Right lobe of liver (tissue), 6 donors: ENCODE results near the gene NHLRC4. TPM values are rescaled to one million over a fixed set of nuclear protein-coding genes. Genes with fewer than 3 reads are reported as not detected.

Source experiments
- ATAC-seq, 4 donors: fragments of 200-7000 bp; cut with Tn5 transposase; one replicate each; pipeline ENCODE4 v1.9.1; 2020; ENCODE audit warnings: mild to moderate bottlenecking in 4 of 4, moderate library complexity in 4 of 4
- DNase-seq, 3 donors: peaks; one replicate each; pipeline ENCODE4 v3.0.0-alpha.2; 2020
- H3K27ac ChIP-seq, 3 donors: fragments of 200-600 bp; one replicate each; pipeline ENCODE4 v1.8.0; 2022
- H3K27me3 ChIP-seq, 2 donors: fragments of 200-600 bp; one replicate each; pipeline ENCODE4 v1.8.0; 2022
- H3K36me3 ChIP-seq, 4 donors: fragments of 200-600 bp; sonication (generic) in 1 of 4; one replicate each; pipeline versions ENCODE4 v1.5.1 to v1.8.0; 2017 to 2022; ENCODE audit warnings: control low read depth in 1 of 4
- H3K4me1 ChIP-seq, 4 donors: fragments of 200-600 bp; sonication (generic) in 1 of 4; one replicate each; pipeline versions ENCODE4 v1.5.1 to v1.8.0; 2017 to 2022; ENCODE audit warnings: control low read depth in 1 of 4
- H3K4me3 ChIP-seq, 3 donors: fragments of 200-600 bp; one replicate each; pipeline ENCODE4 v1.8.0; 2022
- H3K9me3 ChIP-seq, 4 donors: fragments of 200-600 bp; sonication (generic) in 1 of 4; one replicate each; pipeline versions ENCODE4 v1.5.1 to v1.8.0; 2017 to 2022; ENCODE audit warnings: control low read depth in 1 of 4
- POLR2A ChIP-seq: fragments of 450-650 bp; IDR thresholded peaks from one replicate; pipeline ENCODE4 v1.6.1; 2017; ENCODE audit warnings: antibody characterized with exemption, mild to moderate bottlenecking
- WGBS: methylation state at CpG from one replicate; pipeline ENCODE4 v1.1.6; 2018; ENCODE audit warnings: low coverage, low lambda C conversion rate; ENCODE audit not compliant: insufficient coverage; ENCODE audit errors: missing lambda C conversion rate; 5-methylcytosine and 5-hydroxymethylcytosine counted together
- intact Hi-C, 2 donors: fragments of 100-400 bp; cut with DNase I; formaldehyde crosslinking; loops; one replicate each; pipeline versions ENCODE4 v1.11.2 to v1.14.1; 2022
- total RNA-seq, 6 experiments: library from RNA; depleted of rRNA in 2 of 6; stranded (reverse); fragments of >200 nt in 2 of 6; fragmentation: NEBNext Ultra II Directional in 3 of 6; extraction: Animal tissue kit (Norgen Biotek cat#: 25700) in 3 of 6; gene quantifications; one replicate each; pipeline versions ENCODE4 v1.1.0 to v1.2.4, GENCODE V29; 2016 to 2023
- TF ChIP-seq, protein P1 (sequence below), 4 donors: fragments of 200-600 bp in 3 of 4; fragments of 450-650 bp in 1 of 4; IDR thresholded peaks; one replicate each; pipeline versions ENCODE4 v1.5.1 to v1.8.0; 2016 to 2022; ENCODE audit warnings: antibody characterized with exemption in 4 of 4, mild to moderate bottlenecking in 2 of 4
- donor health status: DM: no; HTN: yes; CAD: no.
- donor health status: DM: no; HTN: no; CAD: no.
- donor health status: DM: no; HTN: no; CAD: no.
- donor health status: DM: no; HTN: yes; CAD: no.
- donor health status: DM: no; HTN: yes; CAD: no.

The NHLRC4 gene
- total RNA-seq, 6 experiments from 2014 or later, result 0.12 to 0.33 (median 0.28) TPM; not detected in 1

DNA sequence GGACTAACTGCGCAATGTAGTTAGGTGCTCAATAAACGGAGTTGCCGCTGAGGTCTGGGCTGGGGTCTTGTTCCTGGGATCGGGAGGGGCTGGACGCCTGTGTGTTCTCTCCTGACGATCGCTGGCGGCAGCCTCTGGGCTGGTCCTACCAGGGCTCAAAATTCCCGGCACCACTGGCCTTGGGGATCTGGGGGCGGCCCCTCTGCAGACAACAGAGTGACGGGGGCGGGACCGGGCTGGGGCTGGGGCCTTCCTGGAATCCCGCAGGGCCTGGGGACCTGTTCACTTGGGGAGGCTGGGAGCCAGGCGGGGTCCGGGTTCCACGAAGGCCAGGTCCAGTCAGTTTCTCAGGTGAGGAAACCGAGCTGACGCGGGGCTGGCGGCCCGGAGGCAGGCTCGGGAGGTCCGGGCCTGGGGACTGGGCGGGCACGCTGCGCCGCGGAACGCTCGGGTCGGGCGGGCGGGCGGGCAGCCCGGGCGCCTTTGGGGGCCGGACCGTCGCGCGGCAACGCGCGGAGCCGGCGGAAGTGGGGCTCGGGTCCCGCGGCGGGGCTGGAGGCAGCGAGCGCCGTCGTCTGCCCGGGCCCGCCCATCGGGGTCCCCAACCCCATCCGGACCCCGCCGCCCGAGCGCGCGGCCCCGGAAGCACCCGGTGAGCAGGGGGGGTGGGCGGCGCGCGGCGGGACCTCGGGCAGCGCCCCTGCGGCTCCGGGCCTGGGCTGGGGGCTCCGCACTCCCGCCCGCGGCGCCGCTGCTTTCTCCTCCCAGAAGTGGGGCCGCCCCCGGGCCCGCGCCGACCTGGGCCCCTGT lies 2.8 kb downstream of the NHLRC4 start, which contains the start of gene PIGQ:
Gene PIGQ, plus strand, starts transcription at position 524 of the 810 bp plus-strand sequence. CDS start 4,107 bp downstream, outside the sequence.
- TF ChIP-seq, protein P1, sequence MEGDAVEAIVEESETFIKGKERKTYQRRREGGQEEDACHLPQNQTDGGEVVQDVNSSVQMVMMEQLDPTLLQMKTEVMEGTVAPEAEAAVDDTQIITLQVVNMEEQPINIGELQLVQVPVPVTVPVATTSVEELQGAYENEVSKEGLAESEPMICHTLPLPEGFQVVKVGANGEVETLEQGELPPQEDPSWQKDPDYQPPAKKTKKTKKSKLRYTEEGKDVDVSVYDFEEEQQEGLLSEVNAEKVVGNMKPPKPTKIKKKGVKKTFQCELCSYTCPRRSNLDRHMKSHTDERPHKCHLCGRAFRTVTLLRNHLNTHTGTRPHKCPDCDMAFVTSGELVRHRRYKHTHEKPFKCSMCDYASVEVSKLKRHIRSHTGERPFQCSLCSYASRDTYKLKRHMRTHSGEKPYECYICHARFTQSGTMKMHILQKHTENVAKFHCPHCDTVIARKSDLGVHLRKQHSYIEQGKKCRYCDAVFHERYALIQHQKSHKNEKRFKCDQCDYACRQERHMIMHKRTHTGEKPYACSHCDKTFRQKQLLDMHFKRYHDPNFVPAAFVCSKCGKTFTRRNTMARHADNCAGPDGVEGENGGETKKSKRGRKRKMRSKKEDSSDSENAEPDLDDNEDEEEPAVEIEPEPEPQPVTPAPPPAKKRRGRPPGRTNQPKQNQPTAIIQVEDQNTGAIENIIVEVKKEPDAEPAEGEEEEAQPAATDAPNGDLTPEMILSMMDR (IDR thresholded peaks at IDR 0.05), result no peak
- TF ChIP-seq POLR2A, result no peak
- no peaks in the 10 kb centered on the region for H3K27me3 ChIP-seq
- ATAC-seq, result peak; percentile 45 to 71 (median 65)
- no peaks in the 10 kb centered on the region for H3K9me3 ChIP-seq
- no peaks in the 10 kb centered on the region for H3K36me3 ChIP-seq
- DNase-seq, result peak; percentile 64 to 73 (median 70)
- WGBS, result 12% methylated on average over 5 of the region's 87 CpGs
- peaks cover 0 to 8% (median 0%) of the 10 kb centered on the region in 4 donors for H3K4me1 ChIP-seq
- peak within 1 kb of the TSS; percentile 69 to 93 (median 82) for H3K4me3 ChIP-seq
- intact Hi-C loops, result no loop called here
- peak within 1 kb of the TSS; percentile 44 to 68 (median 51) for H3K27ac ChIP-seq

DNA sequence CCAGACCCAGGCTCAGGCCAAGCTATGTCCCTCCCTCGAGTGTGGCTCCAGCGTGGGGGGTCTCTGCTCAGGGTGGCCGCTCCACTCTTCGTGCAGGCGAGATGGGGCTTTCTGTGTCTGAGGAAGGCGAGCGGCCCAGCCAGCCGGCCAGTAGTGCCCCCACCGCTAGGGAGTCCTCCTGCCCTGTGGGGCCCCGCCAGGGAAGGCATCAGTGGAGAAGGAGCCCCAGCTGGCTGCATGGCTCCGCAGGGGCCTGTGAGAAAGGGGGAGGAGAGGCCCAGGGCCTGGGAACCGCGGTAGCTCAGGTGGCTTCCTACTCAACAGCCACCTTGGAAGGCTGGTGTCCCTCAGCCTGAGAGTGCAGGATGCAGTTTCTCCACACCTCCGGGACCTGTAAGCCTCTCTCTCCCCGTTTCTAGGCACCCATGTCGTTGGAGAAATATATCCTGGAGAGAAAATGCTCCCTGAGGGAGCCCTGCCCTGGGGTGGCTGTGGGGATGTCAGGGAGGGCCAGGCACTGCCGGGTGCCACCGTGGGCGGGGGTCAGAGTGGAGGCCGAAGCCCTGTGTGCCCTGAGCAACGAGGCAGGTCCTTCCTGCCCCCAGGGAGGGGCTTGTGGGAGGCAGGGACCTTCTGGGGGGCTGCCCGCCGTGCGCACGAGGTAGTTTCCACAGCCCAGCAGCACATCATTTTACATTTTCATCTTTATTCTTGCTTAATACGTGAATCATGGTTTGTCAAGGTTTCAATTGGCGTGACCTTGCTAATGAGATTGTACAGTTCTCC lies 6.3 kb downstream of the NHLRC4 start:
- H3K36me3 ChIP-seq, result no peaks in the 10 kb centered on the region
- ATAC-seq (no peak), DNase-seq (no peak)
- H3K4me1 ChIP-seq, result peaks cover 0 to 8% (median 0%) of the 10 kb centered on the region in 4 donors
- no peaks in the 10 kb centered on the region for H3K9me3 ChIP-seq
- H3K27ac ChIP-seq, result no peak overlapping the region
- H3K4me3 ChIP-seq, result no peak overlapping the region
- H3K27me3 ChIP-seq, result no peaks in the 10 kb centered on the region
- intact Hi-C loops, result no loop called here
- TF ChIP-seq POLR2A, result no peak
- TF ChIP-seq, protein P1 (IDR thresholded peaks at IDR 0.05), result no peak
- WGBS, result 93% methylated on average over 2 of the region's 27 CpGs

DNA sequence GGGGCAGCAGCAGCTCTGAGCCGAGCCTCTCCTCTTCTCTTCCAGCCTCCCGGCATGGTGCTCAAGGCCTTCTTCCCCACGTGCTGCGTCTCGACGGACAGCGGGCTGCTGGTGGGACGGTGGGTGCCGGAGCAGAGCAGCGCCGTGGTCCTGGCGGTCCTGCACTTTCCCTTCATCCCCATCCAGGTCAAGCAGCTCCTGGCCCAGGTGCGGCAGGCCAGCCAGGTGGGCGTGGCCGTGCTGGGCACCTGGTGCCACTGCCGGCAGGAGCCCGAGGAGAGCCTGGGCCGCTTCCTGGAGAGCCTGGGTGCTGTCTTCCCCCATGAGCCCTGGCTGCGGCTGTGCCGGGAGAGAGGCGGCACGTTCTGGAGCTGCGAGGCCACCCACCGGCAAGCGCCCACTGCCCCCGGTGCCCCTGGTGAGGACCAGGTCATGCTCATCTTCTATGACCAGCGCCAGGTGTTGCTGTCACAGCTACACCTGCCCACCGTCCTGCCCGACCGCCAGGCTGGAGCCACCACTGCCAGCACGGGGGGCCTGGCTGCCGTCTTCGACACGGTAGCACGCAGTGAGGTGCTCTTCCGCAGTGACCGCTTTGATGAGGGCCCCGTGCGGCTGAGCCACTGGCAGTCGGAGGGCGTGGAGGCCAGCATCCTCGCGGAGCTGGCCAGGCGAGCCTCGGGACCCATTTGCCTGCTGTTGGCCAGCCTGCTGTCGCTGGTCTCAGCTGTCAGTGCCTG lies 7.4 kb downstream of the NHLRC4 start:
- no peaks in the 10 kb centered on the region for H3K9me3 ChIP-seq
- no peaks in the 10 kb centered on the region for H3K36me3 ChIP-seq
- no peak overlapping the region for H3K4me3 ChIP-seq
- ATAC-seq, result no peak
- DNase-seq, result no peak
- intact Hi-C loops, result no loop called here
- peaks cover 0 to 7% (median 0%) of the 10 kb centered on the region in 4 donors for H3K4me1 ChIP-seq
- WGBS, result 60% methylated on average over 1 of the region's 46 CpGs
- TF ChIP-seq POLR2A, result no peak
- TF ChIP-seq, protein P1 (IDR thresholded peaks at IDR 0.05), result no peak
- no peaks in the 10 kb centered on the region for H3K27me3 ChIP-seq
- no peak overlapping the region for H3K27ac ChIP-seq

DNA sequence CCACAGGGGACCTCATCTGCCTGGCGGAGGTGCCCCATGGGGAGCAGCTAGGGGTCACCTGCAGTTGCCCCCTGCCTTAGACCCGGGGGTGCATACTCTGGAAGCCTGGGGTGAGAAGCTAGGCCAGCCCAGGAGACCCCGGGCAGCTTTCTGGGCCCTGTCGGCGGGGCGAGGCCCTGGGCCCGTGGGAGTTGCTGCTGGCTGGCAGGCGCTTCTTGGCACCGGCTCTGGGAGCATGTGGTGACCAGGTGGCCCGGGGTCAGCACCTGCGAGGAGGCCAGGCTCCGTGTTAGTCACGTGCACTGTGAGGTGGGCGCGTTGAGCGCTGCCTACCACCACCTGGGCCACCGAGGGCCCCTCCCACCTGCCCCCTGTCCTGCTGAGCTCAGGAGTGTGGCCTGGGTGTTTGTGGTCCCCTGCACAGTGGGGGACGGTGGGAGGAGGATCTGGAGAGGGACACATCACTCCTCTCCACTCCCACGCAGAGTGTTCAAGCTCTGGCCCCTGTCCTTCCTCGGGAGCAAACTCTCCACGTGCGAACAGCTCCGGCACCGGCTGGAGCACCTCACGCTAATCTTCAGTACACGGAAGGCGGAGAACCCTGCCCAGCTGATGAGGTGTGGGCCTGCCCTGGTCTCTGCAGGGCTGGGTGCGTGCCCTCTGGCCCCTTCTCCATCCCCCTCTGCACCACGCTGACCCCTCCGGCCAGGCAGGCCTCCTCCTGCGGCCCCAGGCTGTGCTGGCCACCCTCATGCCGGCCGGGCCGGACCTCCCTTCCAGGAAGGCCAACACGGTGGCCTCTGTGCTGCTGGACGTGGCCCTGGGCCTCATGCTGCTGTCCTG lies 8.8 kb downstream of the NHLRC4 start:
- no peak for TF ChIP-seq POLR2A
- TF ChIP-seq, protein P1 (IDR thresholded peaks at IDR 0.05), result no peak

More for the DNA sequence above, 8.8 kb downstream of the NHLRC4 start:
- DNase-seq (no peak), ATAC-seq (no peak)
- WGBS, result no CpG with 5 or more reads among the region's 36 CpGs
- no peaks in the 10 kb centered on the region for H3K27me3 ChIP-seq
- H3K36me3 ChIP-seq, result no peaks in the 10 kb centered on the region
- no peak overlapping the region for H3K27ac ChIP-seq
- H3K4me3 ChIP-seq, result no peak overlapping the region
- peaks cover 0 to 2% (median 0%) of the 10 kb centered on the region in 4 donors for H3K4me1 ChIP-seq
- intact Hi-C loops, result no loop called here
- H3K9me3 ChIP-seq, result no peaks in the 10 kb centered on the region
